Suppressor macrophage (primary cell): ENCODE data around the gene MYO1E.

Source experiments
- DNase-seq, 4 experiments: peaks; one replicate each; pipeline ENCODE4 v3.0.0-alpha.2; 2020 to 2022
- total RNA-seq, 17 experiments: gene quantifications; one replicate each; lab custom pipeline; 2026; ENCODE audit warnings: mixed read lengths in 6 of 17, inconsistent platforms in 3 of 17; lab: John Stamatoyannopoulos, UW

Gene MYO1E
- 287 to 605 (median 368) reads per million in 17 experiments for total RNA-seq

DNA sequence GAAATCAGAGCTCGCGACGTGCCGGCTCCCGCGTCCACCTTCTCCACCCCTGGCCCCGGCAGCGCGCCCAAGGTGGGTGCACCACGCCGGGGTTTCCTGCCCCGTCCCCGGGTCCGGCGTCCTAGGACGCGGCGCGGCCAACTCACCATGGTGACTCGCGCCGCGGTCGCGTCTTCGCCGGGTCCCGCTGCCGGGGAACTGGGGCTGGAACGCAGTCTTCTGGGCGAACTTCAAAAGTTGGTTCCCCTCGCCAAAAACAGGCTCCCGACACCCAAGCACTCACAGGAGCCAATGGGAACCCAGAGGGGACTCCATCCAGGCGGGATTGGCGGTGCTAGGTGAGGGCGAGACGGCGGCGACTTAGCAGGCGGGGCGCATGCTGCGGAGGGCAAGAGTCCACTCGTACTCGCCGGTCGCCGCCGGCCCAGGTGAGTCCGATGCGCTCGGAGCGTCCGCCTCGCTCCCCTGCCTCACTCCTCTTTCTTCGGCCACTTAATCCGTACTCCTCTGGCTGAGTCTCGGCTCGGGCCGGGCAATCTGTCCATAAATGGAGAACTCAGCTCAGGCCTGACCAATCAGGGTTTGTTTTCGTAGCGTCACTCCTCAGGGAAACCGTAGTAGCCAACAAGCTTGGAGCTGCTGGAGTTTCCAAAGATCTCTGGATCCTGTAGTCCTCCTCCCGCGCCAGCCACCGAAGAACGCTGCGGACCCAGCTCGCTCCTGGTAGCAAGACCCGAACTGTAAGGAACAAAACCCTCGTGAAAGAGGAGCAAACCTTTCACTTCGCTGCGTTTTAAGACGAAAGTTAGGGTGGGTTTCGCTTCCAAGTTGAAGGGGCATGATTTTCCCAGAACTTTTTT is at the start of gene MYO1E:
TSS of gene MYO1E (minus strand) at position 520 of the 860 bp plus-strand sequence. CDS start at position 149, 371 bp downstream.
- DNase-seq = peak; percentile 92 to 96 (median 94)

DNA sequence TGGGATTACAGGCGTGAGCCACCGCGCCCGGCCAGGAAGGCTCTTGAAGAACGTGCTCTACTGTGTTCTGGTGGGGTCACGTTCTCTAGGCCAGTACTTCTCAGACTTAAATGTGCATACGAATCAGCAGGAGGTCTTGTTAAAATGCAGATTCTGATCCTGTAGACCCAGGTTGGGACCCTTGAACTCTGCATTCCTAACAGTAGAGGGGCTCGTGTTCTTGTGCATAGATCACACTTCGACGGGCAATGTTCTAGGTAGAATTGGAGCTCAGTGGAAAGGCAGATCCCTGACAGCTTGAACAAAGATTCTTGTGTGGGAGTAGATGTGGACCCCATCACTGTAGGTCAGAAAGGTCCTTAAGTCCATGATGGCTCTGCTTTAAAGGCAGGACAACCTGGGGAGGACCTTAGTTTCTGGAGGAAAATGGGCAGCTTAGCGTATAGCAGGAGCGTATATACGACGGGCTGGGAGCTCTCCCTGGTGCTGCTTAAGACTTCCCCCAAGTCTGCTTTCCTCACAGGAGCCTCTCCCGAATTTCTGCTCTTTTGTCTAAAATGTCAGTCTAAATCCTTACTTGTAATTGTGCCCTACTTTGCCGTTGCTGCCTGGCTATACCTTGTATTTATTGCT is 48.4 kb upstream of the MYO1E start:
- DNase-seq = peak in 2 of 4 experiments; percentile 50 to 52

DNA sequence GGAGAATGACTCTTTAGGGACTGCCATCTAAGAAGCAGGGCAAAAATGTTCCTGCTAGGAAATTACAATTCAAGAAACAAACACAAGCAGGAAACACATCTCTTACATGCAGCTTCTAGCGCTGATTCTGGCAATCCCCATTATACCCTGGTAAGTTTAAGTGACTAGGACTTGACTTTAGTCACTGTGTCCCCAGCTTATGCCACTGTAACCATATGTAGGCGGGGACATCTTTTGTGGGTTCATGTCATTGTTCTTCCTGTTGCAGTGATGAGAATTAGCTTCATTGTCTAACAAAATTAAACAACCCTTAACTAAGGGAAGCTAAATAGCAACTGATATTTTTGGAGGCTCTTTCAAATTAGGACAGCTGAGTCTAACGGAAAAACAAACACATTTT is 47.4 kb upstream of the MYO1E start:
- DNase-seq = peak in 2 of 4 experiments; percentile 26 to 45

DNA sequence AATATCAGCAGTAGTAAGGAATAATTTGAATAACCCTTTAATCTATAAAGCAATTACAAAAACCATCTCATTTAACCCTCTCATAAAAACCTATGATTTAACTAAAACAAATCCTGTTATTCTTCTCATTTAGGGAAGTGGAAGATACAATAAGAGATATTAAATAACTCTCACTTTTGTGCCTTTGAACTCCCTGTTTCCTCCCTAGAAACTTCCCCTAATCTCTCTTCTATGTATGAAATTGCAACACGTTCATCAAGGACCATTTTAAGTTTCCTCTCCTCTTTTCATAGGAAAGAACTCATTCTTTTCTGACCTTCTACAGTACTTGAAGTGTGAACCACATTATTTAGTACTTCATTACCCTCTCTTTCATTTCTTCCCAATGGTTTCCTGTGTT is 46.5 kb upstream of the MYO1E start:
- peak in 2 of 4 experiments; percentile 45 to 51 for DNase-seq

- DNase-seq = no peak
These were observed 44.1 kb upstream of the MYO1E start for GRCh38 chr15:59416816-59417215.

GRCh38 chr15:59413577-59413976 is 40.9 kb upstream of the MYO1E start:
- no peak for DNase-seq

DNA sequence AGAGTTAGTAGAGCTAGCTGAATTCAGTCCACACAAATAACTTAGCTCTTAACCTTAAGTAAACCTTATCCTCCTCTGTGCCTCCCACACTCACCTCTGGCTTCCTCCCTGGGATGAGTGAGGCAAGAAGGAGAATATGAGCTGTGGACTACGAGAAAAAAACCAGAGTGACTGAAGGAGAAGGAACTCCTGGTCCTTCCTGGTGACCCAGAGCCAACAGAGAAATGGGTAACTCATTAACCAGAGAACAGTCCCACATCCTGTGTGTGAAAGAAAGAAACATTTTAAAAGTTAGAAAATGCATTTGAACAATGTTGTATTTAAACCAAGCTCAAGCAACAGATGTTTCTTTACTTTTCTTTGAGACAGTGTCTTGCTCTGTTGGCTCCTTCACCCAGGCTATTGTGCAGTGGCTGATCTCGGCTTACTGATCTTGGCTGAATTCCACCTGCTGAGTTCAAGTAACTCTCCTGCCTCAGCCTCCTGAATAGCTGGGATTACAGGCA is 37.8 kb upstream of the MYO1E start:
- DNase-seq = peak; percentile 53 to 80 (median 76)

- DNase-seq = peak in 3 of 4 experiments; percentile 43 to 67 (median 59)
These were observed 35.3 kb upstream of the MYO1E start for GRCh38 chr15:59407946-59408345.

GRCh38 chr15:59406446-59406845 is 33.8 kb upstream of the MYO1E start:
- DNase-seq = peak; percentile 62 to 82 (median 74)

- DNase-seq = no peak
These were observed 32.4 kb upstream of the MYO1E start for GRCh38 chr15:59405079-59405478.

GRCh38 chr15:59401824-59402569 is 29.3 kb upstream of the MYO1E start:
- no peak for DNase-seq

DNA sequence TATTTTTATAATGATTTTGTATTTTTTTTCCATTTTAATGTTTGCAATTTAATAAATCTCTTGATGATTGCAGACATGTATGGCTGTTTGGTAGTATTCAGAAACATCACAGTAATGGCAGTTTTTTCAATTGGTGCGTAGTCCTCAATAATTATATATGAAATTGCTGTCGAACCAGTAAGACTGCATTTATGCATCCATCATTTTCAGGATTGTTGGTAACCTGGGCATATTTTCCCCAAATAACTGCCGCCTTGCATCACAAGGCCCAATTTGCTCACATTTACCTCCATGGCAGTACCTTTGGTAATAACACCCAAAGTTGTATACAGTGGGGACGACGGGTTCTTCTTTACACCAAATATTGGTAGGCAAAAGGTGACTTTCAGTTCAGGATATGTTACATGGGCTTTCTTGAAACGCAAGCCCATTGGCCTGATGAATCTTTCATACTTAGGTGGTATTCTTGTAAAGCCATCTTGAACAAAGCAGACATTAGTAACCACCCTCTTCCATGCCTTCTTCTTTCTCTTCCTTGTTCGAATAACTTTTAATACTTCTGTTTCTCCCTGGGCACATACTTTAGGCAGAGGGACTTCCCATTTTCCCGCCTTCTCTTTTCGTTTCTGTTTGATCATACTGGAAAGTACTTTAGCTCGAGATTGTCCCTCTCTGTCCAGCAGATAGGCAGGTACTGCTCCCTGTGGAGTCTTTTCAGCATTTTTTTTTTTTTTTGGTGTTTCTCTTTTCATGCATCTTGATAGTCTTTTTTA is 28.6 kb upstream of the MYO1E start:
- peak in 3 of 4 experiments; percentile 43 to 68 (median 66) for DNase-seq

DNA sequence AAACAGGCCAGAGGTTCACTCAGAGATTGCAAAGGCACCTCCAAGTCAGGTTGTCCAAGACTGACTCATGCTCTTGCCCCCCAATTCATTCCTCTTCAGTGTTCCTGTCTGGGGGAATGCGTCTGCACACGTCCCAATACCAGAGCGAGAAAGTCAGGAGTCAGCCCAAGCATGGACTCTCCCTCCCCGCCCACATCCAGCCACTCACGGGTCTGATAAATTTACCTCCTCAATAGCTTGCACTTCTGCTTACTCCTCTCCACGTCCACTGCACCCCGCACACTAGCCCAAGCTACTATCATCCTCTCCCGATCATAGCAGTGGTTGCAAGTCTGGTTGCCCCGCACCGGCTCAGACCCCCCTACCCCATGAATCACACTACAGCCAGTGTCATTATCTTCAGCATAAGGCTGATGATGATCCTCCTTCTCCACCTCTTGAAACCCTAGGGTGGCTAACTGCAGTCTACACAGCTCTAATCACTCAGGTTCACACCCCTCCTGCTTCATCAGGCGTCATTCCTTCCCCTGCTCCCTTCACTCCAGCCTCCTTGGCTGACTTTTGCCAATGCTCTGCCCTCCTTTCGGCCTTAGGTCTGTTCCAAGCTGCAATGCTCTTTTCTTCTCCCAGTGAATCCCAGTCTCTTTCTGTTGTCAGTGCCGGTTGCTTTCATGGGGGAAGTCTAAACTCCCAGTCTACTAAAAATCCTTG is 27.6 kb upstream of the MYO1E start:
- DNase-seq = peak in 3 of 4 experiments; percentile 37 to 48 (median 46)

DNA sequence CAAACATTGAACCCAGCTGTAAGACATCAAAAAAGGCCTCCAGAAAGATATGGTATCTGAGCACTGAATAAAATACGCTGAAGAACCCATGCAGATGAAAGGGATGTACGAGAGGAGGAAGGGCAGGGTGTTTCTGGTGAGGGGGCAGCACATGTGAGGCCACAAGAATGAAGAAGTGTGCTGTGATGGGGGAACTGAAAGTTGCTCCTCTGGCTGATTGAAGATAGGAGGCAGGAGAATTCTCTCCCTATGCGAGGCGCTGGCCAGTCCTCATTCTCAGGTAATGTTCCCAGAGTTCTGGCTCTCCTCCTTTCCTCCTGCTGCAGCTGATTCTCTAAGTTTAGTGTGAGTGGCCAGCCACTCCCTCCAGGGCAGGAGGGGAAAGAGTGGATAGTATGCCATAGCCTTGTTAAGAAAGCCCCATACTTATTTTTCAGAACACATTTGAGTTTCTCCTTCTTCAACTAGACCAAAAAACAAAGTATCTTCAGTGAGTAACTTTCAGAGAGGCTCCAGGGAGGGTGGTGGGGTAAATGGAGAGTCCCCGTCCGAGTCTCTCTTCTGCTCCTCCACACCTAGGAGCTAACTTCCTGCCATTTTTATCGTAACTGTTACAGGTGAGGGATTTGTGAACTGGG is 26.9 kb upstream of the MYO1E start:
- peak; percentile 69 to 83 (median 82) for DNase-seq

GRCh38 chr15:59398220-59398619 is 25.5 kb upstream of the MYO1E start:
- DNase-seq = no peak

DNA sequence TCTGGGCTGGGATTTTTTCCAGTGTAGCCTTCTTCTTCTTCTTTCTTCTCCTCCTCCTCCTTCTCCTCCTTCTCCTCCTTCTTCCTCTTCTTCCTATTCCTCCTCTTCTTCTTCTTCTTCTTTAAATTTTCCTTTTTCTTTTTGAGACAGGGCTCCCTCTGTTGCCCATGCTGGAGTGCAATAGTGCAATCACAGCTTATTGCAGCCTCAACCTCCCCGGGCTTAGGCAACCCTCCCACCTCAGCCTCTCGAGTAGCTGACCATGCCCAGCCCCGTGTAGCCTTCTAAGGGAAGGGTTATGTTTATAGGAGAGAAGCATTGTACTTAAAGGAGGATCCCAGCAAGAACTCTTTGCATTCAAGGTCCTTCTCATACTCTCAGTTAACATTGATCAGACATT is 24.0 kb upstream of the MYO1E start:
- peak in 3 of 4 experiments; percentile 33 to 73 (median 34) for DNase-seq

GRCh38 chr15:59396211-59396610 is 23.5 kb upstream of the MYO1E start:
- no peak for DNase-seq

DNA sequence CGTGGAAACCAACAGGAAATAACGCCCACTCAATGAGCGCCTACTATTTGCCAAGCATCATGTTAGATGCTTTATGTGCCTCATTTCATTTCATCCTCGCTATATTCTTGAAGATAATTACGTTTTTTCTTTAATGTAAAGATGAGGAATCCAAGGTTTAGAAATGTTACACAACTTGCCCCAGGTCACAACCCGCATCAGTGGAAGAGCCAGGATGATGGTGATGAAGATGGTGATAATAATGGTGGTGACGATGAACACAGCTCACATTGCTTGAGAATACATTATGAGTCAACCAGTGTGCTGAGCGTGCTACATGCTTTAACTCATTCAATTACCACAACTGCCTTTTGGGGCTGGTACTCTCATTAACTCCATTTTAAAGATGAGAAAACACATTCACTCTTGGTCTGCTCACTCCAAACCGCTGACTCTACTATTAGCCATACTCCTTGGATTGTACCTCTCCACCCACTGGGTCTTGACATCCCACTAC is 21.5 kb upstream of the MYO1E start:
- DNase-seq = no peak

GRCh38 chr15:59392299-59392698 is 19.6 kb upstream of the MYO1E start:
- DNase-seq = no peak

DNA sequence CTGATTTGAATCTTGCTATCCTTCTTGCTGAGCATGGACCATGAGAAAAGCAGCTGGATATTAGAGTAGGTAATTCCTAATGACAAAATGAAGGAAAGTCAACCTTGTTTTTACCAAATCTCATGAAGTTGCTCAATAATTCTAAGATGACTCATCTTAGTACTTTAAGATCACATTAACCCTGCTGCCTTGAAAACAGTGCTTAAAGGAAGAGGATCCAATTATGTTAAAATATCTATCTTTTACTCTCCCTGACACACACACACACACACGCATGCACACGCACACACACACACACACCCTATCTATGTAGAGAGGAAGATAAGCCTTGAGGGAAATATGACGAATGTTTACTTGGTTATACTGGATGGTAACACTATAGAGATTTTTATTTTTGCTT is 16.0 kb upstream of the MYO1E start:
- peak in 2 of 4 experiments; percentile 65 to 71 for DNase-seq
